ENCODE data around the gene SCTR. TPM values are rescaled to one million over a fixed set of nuclear protein-coding genes. Genes with fewer than 3 reads are reported as not detected.

The SCTR gene
- total RNA-seq, 1 experiment from 2014 or later, result not detected

DNA sequence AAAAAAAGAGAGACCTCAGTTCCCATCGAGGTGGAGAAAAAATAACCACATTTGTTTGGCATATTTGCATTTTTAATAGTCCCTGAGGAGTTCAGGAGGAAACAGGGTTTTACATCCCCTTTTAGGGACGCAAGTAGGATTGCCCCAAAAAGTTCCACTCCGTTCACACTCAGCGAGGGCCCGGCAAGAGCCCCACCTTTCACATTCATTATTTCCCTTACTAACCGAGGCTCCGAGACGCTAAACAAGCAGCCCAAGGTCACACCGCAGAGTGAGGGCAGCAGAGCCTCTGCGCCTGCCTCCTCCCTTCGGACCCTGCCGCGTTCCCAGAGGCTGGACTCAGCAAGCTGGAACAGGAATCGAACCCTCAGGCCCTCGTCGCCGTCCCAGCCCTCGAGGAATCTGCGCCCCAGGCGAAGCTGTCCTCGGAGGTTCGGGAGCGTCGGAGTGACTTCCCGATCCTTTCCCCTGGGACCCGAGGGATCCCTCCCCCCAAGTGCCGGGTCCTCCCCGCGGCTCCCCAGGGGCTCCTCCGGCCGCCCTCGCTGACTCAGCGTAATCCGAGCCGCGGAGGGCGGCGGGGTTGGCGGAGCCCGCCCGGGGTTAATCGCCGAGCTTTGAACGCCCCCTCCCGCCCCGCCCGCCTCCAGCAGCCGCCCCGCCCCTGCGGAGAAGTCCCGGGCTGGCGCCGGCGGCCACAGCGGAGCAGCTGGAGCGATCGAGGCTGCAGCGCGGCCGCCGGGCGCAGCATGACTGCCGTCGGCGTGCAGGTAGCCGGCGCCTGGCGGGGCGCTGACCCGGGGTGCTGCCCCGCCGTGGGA, 92.9 kb downstream of the SCTR start, which contains the start of gene TMEM37:
TMEM37 (plus strand) TSS at position 700 of the 821 bp plus-strand sequence; CDS start at position 750, 50 bp downstream.
- Histone ChIP-seq H3K4me1 (peaks cover 19% of the 10 kb centered on the region), H3K27ac (no peak within 1 kb of the TSS; the same call in 1 of the 2 replicates), H3K27me3 (peaks cover 5% of the 10 kb centered on the region), H3K4me3 (peak within 1 kb of the TSS; percentile 52), H3K36me3 (no peaks in the 10 kb centered on the region), H3K9me3 (replicated peaks) (no peaks in the 10 kb centered on the region)
- DNase-seq, result peak; percentile 81 to 84

GRCh38 chr2:119430023-119430498, 94.2 kb downstream of the SCTR start:
- Histone ChIP-seq H3K27ac (no peak overlapping the region), H3K4me3 (no peak overlapping the region), H3K36me3 (no peaks in the 10 kb centered on the region), H3K27me3 (peaks cover 10% of the 10 kb centered on the region), H3K9me3 (replicated peaks) (no peaks in the 10 kb centered on the region), H3K4me1 (peaks cover 9% of the 10 kb centered on the region; the same call in 1 of the 2 replicates)
- DNase-seq, result peak in 1 of 2 experiments; percentile 9

DNA sequence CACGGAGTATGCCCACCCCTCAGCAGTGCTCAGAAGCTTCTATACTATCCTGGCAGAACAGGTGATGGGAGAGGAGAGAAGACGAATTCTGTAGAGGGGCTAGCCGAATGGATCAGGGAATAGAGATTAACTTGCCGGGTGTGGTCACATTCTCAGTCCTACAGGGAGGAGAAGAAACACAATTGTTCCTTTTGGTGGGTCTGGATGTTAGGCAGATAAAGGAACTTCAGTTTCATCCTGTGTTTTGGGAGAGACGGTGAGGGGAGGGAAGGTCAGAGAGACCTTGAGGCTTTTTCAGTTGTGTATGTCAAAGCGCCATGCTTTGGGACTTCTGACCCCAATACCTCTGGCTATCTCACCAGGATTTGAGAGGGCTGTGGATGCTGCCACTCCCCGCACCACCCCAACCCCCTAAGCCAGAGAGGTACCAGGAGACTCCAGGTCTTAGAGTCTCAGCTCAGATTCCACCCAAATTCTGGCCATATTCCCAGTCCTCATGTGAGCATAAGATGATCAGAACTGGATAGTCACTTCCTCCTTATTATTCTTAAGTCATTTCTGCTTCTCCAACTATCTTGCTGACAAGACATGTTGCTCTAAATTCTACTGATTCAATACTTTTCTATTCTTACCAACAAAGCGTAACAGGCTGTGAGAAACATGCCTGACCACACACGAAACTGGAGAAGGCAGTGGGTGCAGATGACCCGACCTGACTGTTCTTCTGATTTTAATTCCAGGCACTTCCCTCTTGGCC, 94.9 kb downstream of the SCTR start:
- H3K27me3 ChIP-seq, result peaks cover 10% of the 10 kb centered on the region
- no peak overlapping the region for H3K27ac ChIP-seq
- no peak overlapping the region for H3K4me3 ChIP-seq
- H3K9me3 ChIP-seq (replicated peaks), result no peaks in the 10 kb centered on the region
- H3K4me1 ChIP-seq, result peaks cover 9% of the 10 kb centered on the region; the same call in 1 of the 2 replicates
- no peaks in the 10 kb centered on the region for H3K36me3 ChIP-seq
- DNase-seq, result no peak

- Histone ChIP-seq H3K27ac (no peak overlapping the region), H3K9me3 (replicated peaks) (no peaks in the 10 kb centered on the region), H3K36me3 (no peaks in the 10 kb centered on the region), H3K4me3 (no peak overlapping the region), H3K27me3 (peaks cover 10% of the 10 kb centered on the region), H3K4me1 (peaks cover 9% of the 10 kb centered on the region; the same call in 1 of the 2 replicates)
- no peak for DNase-seq
Measured at GRCh38 chr2:119428488-119429224, 95.6 kb downstream of the SCTR start.

GRCh38 chr2:119427756-119428155, 96.5 kb downstream of the SCTR start:
- no peak for DNase-seq
- peaks cover 10% of the 10 kb centered on the region for H3K27me3 ChIP-seq
- H3K4me1 ChIP-seq, result peaks cover 9% of the 10 kb centered on the region; the same call in 1 of the 2 replicates
- no peak overlapping the region for H3K27ac ChIP-seq
- no peaks in the 10 kb centered on the region for H3K9me3 ChIP-seq (replicated peaks)
- no peaks in the 10 kb centered on the region for H3K36me3 ChIP-seq
- no peak overlapping the region for H3K4me3 ChIP-seq

DNA sequence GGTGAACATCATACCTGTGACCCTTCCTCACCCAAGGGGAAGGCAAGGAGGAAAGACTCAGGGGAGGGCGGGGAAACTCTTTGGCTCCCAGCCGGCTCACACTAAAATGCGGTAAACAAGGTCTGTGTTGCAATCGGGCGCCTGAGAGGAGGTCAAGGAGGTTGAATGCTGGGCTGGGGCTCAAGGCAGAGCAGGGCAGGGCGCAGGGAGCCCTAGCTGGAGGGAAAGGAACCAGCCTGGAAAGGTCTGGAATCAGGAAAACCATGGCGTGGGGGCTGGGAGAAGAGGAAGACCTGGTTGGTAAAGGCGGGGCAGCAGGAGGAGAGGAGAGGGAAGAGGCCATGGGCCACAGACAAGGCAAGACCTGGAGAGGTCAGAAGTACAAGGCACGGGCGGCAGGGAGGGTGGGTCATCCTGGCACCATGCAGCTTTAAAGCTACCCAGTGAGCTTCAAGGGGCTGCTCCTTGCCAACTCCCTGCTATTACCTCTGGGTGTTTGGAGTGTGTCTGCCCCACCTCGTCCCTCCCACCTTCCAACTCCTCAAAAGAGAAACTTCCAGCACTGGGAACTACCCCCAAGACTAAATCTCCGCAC, 97.4 kb downstream of the SCTR start:
- Histone ChIP-seq H3K27ac (no peak overlapping the region), H3K36me3 (no peaks in the 10 kb centered on the region), H3K9me3 (replicated peaks) (no peaks in the 10 kb centered on the region), H3K4me1 (peaks cover 2% of the 10 kb centered on the region; the same call in 1 of the 2 replicates), H3K4me3 (no peak overlapping the region), H3K27me3 (peaks cover 10% of the 10 kb centered on the region; the same call in 1 of the 2 replicates)
- no peak for DNase-seq

- H3K4me1 ChIP-seq, result peaks cover 2% of the 10 kb centered on the region; the same call in 1 of the 2 replicates
- no peaks in the 10 kb centered on the region for H3K9me3 ChIP-seq (replicated peaks)
- peaks cover 10% of the 10 kb centered on the region; the same call in 1 of the 2 replicates for H3K27me3 ChIP-seq
- no peak overlapping the region for H3K27ac ChIP-seq
- no peak overlapping the region for H3K4me3 ChIP-seq
- DNase-seq, result no peak
- H3K36me3 ChIP-seq, result no peaks in the 10 kb centered on the region
Measured at GRCh38 chr2:119426396-119426675, 97.9 kb downstream of the SCTR start.

- Histone ChIP-seq H3K27ac (no peak overlapping the region), H3K36me3 (no peaks in the 10 kb centered on the region), H3K4me1 (no peaks in the 10 kb centered on the region), H3K27me3 (peaks cover 10% of the 10 kb centered on the region; the same call in 1 of the 2 replicates), H3K4me3 (no peak overlapping the region), H3K9me3 (replicated peaks) (no peaks in the 10 kb centered on the region)
- no peak for DNase-seq
Measured at GRCh38 chr2:119425620-119426395, 98.5 kb downstream of the SCTR start.

GRCh38 chr2:119425119-119425405, 99.2 kb downstream of the SCTR start:
- Histone ChIP-seq H3K9me3 (replicated peaks) (no peaks in the 10 kb centered on the region), H3K36me3 (no peaks in the 10 kb centered on the region), H3K27me3 (peaks cover 10% of the 10 kb centered on the region; the same call in 1 of the 2 replicates), H3K4me3 (no peak overlapping the region), H3K27ac (no peak overlapping the region), H3K4me1 (no peaks in the 10 kb centered on the region)
- no peak for DNase-seq

GRCh38 chr2:119424284-119425118, 99.8 kb downstream of the SCTR start:
- no peaks in the 10 kb centered on the region for H3K4me1 ChIP-seq
- DNase-seq, result no peak
- no peaks in the 10 kb centered on the region for H3K36me3 ChIP-seq
- peaks cover 10% of the 10 kb centered on the region; the same call in 1 of the 2 replicates for H3K27me3 ChIP-seq
- H3K9me3 ChIP-seq (replicated peaks), result no peaks in the 10 kb centered on the region
- no peak overlapping the region for H3K27ac ChIP-seq
- no peak overlapping the region for H3K4me3 ChIP-seq

DNA sequence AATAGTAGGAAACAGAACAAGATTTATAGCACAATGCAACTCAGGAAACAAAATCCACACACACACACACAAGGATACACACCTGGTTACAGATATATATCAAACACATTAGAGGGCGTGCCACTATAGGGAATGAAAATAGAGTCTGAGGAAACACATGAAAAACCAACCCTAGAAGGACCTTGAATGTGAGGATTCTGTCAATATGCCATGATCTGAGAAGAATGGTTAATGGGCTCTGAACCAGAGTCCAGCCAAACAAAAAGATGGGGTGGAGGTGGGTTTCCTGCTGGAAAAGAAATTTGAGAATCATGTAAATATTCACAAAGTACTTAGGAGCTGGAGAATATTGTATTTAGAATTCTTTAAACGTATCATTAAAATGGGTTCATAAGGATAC, 100.5 kb downstream of the SCTR start:
- Histone ChIP-seq H3K36me3 (no peaks in the 10 kb centered on the region), H3K27ac (no peak overlapping the region), H3K27me3 (peaks cover 10% of the 10 kb centered on the region; the same call in 1 of the 2 replicates), H3K9me3 (replicated peaks) (no peaks in the 10 kb centered on the region), H3K4me1 (no peaks in the 10 kb centered on the region), H3K4me3 (no peak overlapping the region)
- DNase-seq, result no peak

GRCh38 chr2:119423108-119423444, 101.2 kb downstream of the SCTR start:
- Histone ChIP-seq H3K27ac (no peak overlapping the region), H3K4me1 (no peaks in the 10 kb centered on the region), H3K9me3 (replicated peaks) (no peaks in the 10 kb centered on the region), H3K27me3 (peaks cover 10% of the 10 kb centered on the region; the same call in 1 of the 2 replicates), H3K4me3 (no peak overlapping the region), H3K36me3 (no peaks in the 10 kb centered on the region)
- no peak for DNase-seq

Measured in SJCRH30 (cell line).